HT-29 (cell line): ENCODE results near the gene MIDN. TPM values are rescaled to one million over a fixed set of nuclear protein-coding genes. Genes with fewer than 3 reads are reported as not detected.
A peak's percentile ranks its signal among the peaks of the same experiment; 100 is the strongest.
"Not testable (repeated sequence)": the region's sequence is repeated elsewhere in the genome, so short reads cannot be mapped to it uniquely, and the experiment has no call there.

Source experiments
- DNase-seq: peaks from one replicate; pipeline ENCODE4 v3.0.0-alpha.2; 2015; ENCODE audit warnings: low spot score
- total RNA-seq: library from RNA; depleted of rRNA; stranded (reverse); fragments of >200 nt; shearing (Covaris generic); gene quantifications from 2 replicates; pipeline ENCODE4 v1.2.3, GENCODE V29; 2014

MIDN gene
- total RNA-seq, 1 experiment from 2014 or later: 38.6 TPM

- DNase-seq: no peak
Measured at GRCh38 chr19:1245494-1246264, 2.7 kb upstream of the MIDN start.

DNA sequence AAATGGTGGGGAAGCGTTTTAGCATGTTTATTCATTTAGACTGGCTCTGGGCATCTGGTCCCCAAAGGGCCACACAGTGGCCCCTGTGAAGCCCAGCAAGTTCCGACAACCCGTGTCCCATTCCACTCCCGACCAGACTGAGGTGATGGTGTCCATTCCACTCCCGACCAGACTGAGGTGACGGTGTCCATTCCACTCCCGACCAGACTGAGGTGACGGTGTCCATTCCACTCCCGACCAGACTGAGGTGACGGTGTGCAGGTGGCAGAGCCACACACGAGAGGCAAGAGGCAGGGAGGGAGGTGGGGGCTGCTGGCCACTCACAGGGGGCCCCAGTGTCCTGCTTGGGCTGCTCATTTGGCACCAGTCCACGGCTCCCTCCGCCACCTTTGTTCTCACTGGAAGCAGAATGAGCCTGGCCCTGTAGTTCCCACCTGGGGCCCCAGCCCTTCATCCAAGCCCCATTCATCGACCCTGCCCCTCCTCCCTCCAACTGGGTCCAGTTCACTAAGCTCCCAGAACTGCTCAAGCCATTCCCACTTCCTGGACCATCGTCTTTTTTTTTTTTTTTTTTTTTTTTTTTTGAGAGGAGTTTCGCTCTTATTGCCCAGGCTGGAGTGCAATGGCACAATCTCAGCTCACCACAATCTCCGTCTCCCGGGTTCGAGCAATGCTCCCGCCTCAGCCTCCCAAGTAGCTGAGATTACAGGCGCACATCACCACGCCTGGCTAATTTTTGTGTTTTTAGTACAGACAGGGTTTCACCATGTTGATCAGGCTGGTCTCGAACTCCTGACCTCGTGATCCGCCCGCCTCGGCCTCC, 1.9 kb upstream of the MIDN start:
- not testable (repeated sequence) for DNase-seq

DNA sequence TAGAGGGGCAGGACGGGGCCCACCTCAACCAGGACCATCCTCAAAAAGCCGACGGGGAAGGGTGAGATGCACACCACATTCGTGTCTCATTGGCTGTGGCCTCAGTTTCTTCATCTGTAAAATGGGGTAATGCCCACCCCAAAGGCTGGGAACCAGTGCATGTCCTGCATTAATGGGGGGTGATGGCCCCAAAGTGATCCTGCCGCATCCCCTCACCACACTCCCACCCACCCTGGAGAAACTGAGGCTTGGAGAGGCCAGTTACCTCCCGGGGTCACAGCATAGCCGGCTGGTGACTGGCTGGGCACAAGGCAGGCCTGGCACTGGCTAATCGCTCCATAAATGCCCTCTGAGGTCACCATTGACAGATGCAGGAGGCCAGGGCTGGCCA, 640 bp upstream of the MIDN start:
- no peak for DNase-seq

- no peak for DNase-seq
Measured at GRCh38 chr19:1248786-1249297, 459 bp downstream of the MIDN start.

DNA sequence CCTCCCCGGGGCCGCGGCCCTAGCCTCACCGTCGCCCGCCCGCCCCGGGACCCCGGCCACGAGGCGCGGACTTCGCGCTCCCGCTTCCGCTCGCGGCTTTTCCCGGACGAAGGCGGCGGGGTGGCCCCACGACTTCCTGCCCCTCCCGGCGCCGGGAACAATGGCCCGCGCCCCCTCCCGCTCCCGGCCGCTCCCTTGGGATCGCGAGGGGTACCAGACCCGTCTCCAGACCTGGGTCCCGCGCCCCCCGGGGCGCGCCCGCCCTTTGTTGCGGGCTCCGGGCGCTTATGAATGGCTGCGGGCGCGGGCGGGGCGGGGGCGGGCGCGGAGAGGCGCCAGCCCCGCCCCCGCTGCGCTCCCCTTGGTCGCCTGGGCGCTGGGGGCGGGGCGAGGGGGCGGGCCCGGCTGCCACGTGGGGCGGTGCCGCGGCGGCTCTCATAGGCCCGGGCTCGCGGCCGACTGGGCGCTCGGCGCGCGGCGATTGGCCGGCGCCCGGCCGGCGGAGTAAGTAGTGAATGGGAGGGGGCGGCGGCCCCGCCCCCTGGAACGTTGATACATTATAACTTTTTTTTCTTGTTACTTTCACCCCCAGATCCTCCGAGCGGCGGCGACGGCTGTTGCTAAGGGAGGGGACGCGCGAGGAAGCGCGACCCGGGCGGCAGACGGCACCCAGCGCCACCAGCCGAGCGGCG, 1.1 kb downstream of the MIDN start:
- peak; percentile 89 for DNase-seq

GRCh38 chr19:1249990-1250436, 1.6 kb downstream of the MIDN start:
- DNase-seq: no peak

- DNase-seq: no peak
Measured at GRCh38 chr19:1250437-1251260, 2.3 kb downstream of the MIDN start.

- peak; percentile 65 for DNase-seq
Measured at GRCh38 chr19:1251330-1252220, 3.2 kb downstream of the MIDN start.

- DNase-seq: peak; percentile 69
Measured at GRCh38 chr19:1252221-1252820, 3.9 kb downstream of the MIDN start.

DNA sequence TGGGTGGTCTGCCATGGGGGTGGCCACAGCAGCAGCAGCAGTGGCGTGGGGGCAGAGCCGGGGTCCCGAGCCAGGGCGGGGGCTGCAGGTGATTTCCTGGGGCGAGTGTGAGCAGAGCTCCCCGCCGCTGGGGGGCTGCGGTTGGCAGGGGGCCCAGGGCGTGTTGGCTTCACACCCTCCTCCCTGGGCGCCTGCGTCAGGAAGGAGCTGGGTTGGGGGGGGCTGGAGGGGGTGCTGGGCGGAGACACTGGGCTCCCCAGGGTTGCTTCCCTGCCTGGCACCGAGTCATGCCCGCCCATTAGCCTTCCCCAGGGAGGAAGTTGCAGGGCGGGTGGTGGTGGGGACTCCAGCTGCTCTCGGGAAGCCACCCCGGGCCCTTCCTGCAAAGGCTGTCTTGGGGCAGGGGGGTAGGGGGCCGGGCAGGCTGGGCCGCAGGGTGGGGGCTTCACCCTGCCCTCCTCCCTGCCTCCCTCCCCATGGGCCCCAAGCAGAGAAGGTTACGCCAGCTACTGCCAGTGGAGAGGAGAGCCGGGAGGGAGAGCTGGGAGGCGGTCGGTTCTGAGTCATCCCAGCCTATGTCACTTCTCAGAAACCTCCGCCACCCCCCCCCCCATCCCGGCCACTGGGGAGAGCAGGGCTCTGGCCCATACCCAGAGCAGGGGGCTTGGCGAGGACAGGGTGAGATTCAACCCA, 4.6 kb downstream of the MIDN start:
- peak; percentile 78 for DNase-seq

DNA sequence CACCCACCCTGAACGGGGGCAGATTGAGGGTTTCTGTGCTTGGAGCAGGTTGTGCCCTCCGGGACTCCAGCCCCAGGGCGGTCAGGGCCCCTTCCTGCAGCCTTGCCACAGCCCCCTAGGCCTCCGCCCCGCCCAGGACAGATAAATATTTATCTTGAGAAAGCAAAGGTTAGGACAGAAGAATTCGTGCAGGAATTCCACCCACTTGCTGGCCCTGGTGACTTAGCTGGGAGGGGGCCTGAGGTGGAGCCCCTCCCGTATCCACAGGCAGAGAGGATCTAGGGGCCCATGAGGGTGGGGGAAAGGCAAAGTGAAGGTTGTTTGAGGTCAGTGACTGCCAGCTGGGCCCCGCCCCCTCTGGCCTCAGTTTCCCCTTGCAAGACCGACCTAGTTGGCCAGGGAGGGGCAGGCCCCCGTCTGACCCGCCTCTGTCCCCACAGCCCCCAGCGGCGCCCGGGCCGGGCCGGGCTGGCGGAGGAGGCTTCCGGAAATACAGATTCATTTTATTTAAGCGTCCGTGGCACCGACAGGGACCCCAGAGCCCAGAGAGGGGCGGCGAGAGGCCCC, 5.2 kb downstream of the MIDN start:
- DNase-seq: peak; percentile 68

DNA sequence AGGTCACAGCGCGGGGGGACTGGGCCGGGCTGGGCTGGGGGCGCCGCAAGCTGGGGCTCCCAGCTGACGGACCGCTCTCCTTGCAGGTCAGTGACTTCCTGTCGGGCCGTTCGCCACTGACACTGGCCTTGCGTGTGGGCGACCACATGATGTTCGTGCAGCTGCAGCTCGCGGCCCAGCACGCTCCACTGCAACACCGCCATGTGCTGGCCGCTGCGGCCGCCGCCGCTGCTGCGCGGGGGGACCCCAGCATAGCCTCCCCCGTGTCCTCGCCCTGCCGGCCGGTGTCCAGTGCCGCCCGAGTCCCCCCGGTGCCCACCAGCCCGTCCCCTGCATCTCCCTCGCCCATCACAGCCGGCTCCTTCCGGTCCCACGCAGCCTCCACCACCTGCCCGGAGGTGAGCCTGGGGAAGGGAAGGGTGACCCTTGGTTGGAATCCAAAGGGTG, 5.7 kb downstream of the MIDN start:
- DNase-seq: peak; percentile 4

DNA sequence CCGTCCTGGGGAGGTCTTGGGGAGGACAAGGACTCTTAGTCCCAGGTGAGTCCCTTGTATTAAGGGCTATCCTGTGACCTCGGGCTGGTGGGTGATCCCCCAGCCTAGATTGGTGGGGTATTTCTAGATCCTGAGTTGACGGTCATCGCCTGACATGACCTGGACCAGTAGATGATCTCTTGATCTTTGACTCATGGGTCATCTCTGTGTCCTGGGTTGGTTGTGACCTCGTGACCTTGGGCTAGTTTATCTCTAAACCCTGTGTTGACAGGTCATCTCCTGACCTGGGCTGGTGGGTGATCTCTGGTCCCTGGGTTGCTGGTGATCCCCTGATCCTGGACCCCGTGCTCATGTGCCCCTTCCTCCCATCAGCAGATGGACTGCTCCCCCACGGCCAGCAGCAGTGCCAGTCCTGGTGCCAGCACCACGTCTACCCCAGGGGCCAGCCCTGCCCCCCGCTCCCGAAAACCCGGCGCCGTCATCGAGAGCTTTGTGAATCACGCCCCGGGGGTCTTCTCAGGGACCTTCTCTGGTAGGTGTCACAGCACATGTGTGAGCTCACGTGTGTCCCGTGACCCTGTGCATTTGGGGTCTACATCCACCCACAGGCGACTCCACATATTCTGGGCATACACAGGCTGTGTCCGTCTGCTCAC, 6.3 kb downstream of the MIDN start:
- no peak for DNase-seq

DNA sequence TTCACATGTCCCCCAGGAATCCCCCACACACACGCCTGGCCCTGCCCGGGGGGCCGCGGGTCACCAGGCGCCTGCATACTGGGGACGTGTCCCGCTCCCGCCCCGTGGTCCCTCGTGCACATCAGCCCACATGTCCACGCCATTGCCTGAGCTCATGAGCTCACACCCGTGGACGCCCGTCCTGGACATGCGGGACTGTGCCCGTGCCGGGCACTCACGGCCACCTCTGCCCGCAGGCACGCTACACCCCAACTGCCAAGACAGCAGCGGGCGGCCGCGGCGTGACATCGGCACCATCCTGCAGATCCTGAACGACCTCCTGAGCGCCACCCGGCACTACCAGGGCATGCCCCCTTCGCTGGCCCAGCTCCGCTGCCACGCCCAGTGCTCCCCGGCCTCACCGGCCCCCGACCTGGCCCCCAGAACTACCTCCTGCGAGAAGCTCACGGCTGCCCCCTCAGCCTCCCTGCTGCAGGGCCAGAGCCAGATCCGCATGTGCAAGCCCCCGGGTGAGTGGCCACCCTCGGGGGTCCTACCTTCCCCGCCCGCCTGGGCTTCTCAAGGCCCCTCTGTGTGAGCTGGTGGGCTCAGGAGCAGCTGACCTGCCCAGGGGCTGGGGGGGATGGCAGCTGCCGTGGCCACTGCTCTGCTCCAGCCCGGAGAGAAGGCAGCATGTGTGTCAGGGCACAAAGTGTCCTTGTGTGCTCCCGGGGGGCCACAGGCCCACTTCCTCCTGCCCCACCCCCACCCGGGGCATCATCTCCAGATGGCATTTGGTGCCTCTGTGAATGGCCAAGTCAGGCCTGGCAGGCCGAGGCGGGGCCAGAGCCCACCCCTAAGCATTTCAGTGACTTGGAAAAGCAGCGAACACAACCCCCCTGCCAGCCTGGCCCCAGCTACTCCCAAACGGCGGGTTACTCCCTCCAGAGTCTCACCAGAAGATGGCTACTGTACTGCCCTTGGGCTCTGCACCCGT, 7.1 kb downstream of the MIDN start:
- no peak for DNase-seq

GRCh38 chr19:1256646-1257474, 8.5 kb downstream of the MIDN start:
- no peak for DNase-seq
